NCI-H146 treated with DMSO at 0.1 percent for 48 hours (cell line): ENCODE measurements around the gene ZNF48.

Source experiments
- DNase-seq: peaks from one replicate; lab custom pipeline; 2025; ENCODE audit not compliant: unreplicated experiment; lab: John Stamatoyannopoulos, UW

Gene ZNF48

DNA sequence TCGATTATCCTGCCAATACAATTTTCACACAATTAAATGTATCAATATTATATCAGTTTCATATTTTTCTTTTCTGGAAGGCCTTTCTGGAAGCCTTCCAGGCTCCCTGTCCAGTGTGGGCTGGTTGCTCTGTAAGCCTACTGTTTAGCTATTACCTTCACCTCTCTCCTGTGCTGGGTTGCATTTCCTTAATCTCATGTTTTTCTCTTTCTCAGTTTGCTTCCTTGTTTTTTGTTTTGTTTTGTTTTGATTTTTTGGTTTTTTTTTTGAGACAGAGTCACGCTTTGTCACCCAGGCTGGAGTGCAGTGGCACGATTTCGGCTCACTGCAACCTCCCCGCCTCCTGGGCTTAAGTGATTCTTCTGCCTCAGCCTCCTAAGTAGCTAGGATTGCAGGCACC is 43.6 kb downstream of the ZNF48 start:
- DNase-seq: no peak

DNA sequence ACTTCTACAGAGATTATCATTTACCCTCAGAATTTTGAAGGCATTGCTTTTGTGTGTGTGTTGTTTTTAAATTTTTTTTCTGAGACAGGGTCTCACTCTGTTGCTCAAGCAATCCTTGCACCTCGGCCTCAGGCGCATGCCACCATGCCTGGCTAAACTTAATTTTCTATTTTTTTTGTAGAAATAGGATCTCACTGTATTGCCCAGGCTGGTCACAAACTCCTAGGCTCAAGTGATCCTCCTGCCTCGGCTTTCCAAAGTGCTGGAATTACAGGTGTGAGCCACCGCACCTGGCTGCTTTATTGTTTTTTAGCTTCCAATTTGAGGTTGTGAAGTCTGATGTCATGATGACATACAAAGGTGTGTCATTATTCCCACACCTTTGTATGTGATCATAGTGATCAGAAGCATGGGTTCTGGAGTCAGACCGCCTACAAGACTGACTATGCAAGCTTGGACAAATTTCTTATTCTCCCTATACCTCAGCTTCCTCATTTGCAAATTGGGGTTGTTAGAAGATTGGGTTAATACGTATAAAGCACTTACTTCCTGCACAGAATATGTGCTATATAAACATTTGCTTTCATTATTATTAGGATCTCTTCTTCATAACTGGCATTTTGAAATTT is 44.6 kb downstream of the ZNF48 start:
- DNase-seq: no peak

DNA sequence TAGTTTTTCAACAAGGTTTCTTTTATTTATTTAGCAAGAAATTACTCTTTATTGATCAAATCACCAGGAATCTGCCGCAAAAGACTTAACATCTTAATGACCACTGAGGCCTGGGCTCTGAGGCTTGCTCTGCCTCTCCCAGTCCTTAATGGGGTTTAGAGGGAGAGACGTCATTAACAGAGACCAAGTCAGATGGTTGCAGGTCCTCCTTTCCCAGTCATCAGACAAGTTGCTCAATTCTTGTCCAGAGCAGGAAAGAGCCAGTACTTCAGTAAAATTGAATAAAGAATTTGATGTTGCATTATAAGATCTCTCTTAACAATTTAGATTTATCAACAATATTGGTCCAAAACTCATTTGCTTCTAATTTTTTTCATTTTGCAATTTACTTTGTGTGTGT is 48.4 kb downstream of the ZNF48 start:
- no peak for DNase-seq

DNA sequence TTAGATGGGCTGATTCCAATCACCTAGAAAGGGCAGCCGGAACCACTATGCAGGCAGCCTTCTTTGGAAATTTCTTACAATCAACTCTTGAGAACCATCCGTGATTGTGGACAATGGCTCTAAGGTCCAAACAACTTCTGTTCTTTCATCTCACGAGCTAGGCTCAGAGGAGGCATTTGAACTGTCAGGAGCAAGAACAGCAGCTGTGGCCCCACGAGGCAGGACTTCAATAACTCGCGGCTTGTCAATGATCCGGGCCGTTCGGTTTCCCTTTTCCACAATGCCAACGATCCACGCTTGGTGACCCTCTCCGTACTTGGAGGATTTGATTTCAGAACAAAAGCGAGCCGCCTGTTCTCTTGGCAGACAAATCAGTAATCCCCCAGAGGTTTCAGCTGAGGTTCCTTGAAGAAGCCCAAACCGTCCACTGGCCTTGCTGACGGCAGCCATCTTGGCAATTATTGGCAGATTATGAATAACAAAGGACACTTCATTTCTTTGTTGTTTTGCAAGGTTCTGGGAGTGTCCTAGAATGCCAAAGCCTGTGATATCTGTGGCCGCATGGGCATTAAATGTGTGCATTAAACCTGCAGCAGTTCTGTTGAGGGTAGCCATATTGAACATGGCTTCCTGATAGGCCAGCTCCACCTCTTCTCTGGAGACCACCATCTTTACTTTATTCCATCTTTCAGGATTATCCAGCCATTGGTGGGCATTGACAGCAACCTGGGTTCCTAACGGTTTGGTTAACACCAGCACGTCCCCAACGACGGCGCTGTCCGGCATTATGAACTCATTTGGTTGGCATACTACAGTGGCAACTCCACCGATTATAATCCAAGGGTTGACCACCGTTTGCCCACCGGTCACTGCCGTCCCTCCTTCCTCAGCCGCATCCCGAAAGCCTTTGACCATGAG is 49.3 kb downstream of the ZNF48 start:
- DNase-seq: no peak

DNA sequence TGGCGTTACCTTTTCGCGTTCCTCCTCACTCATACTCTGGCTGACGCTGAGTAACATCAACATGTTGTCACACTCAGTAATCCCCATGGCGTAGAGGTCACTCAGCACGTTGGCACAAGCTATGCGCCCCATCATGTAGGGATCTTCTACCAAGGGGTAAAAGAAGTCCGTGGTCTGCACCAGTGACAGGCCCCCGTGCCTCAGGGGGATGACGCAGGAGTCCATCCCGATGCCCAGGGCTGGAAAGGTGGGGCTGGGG is 49.9 kb downstream of the ZNF48 start:
- DNase-seq: no peak

DNA sequence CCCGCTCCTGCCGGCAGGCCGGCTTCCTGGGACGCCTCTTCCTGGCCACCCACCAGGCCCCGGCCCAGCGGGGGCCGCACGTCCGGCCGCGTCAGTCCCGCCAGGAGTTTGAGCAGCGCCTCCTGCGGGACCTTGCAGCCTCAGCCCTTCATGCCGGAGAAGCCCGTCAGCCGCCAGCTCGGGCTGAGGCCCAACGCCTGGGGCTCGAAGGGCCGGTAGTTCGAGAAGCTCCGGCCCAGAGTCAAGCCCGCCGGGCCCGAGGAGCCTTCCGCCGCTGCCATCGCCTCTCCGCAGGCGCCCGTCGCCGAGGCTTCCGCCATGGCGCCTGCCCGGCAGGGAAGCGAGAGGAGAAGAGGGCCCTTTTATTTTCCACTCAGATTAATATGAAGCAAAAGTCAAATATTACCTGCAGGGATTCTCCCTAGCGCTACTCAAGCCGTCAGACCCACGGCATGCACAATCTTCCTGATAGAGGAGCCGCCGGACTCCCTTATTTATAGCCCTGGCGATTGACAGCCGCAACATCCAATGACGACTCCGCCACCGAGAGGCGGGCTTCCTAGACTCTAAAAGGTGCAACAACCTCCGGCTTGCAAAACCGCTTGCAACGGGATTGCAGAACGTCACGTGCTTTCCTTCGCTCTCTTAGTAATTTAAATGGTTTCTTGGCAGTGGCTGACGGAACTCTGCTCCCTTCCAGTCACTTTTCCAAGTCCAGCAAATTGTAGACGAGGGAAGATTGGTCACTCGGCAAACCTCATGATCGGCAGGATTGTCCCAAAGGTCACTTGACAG is 50.4 kb downstream of the ZNF48 start, which contains the start of gene SEPHS2:
SEPHS2 (minus strand) TSS at position 467 of the 795 bp plus-strand sequence; CDS start at position 320, 147 bp downstream.
- DNase-seq: peak; percentile 97

DNA sequence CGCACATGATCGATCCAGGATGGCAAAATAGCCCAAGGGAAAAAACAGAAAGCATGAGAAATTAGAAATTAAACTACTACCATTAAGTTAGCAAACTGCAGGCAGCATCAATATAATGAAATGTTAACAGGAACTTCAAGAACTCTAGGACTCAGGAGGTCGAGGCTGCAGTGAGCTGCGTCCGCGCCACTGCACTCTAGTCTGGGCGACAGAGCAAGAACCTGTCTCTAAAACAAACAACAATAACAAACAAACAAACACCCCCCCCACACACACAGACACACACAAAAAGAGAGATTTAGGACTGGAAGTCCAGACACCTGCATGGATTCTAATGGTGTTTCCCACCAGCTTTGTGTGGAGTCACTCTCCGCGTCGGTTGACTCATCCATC is 51.0 kb downstream of the ZNF48 start:
- DNase-seq: no peak

DNA sequence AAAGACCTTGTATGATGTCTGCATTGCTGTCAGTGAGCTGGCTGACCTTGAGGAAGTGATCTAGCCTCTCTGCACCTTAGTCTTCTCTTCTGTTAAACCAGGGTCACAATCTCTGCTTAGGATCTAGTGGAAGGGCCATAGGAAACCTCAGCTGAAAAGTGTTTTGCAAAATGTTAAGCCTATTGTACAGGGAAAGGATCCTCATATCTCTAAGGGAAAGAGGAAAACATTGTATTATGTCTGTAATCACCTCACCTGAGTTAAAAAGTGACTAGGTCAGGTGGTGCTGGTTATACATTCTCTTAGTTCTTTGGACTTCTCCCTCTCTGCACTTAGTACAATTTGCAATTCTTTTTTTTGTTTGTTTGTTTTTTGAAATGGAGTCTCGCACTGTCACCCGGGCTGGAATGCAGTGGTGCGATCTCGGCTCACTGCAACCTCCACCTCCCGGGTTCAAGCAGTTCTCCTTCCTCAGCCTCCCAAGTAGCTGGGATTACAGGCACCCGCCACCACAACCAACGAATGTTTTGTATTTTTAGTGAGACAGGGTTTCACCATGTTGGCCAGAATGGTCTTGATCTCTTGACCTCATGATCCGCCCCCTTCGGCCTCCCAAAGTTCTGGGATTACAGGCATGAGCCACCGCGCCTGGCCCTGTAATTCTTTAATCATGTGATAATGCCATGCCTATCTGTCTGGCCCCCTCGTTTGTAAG is 52.4 kb downstream of the ZNF48 start:
- no peak for DNase-seq

DNA sequence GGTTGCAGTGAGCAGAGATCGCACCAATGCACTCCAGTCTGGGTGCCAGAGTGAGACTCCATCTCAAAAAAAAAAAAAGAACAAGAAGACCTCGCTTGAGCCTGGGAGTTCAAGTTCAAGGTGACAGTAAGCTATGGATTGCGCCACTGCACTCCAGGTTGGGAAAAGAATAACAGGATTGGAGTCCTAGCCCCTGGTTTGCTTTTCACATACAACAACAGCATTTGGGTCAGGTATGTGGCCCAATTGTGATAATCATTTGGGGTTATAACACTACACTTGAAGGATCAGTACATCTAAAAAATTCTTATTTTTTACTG is 53.9 kb downstream of the ZNF48 start:
- no peak for DNase-seq
